OCI-LY3 (cell line): ENCODE measurements around the gene SPACA6.

Experiments
- H2AFZ ChIP-seq: fragments of 200-600, 300-600 bp; shearing (Covaris generic); 2 replicates; pipeline ENCODE4 v1.6.0; 2014; ENCODE audit warnings: antibody characterized with exemption, low read depth, low read length
- H3K27ac ChIP-seq: fragments of 200-600, 300-600 bp; sonication (generic); 2 replicates; pipeline ENCODE4 v1.5.1; 2014; ENCODE audit warnings: mild to moderate bottlenecking, low read length, moderate library complexity, mixed read lengths
- H3K27me3 ChIP-seq: fragments of 200-600, 300-600 bp; sonication (generic); 2 replicates; pipeline ENCODE4 v1.6.1; 2014; ENCODE audit warnings: low read depth, low read length, mixed read lengths
- H3K36me3 ChIP-seq: fragments of 200-600, 300-600 bp; sonication (generic); replicated peaks from 2 replicates; pipeline ENCODE3; 2014; ENCODE audit warnings: low read depth, low read length, mixed read lengths
- H3K4me1 ChIP-seq: fragments of 300-600, 200-600 bp; sonication (generic); 2 replicates; pipeline ENCODE4 v1.6.1; 2014; ENCODE audit warnings: low read length, mixed read lengths
- H3K4me2 ChIP-seq: fragments of 200-600, 300-600 bp; sonication (generic); 2 replicates; pipeline ENCODE4 v1.6.1; 2014; ENCODE audit warnings: low read length, mixed read lengths
- H3K4me3 ChIP-seq: fragments of 300-600, 200-600 bp; sonication (generic); 2 replicates; pipeline ENCODE4 v1.5.1; 2014; ENCODE audit warnings: antibody characterized with exemption, mild to moderate bottlenecking, low read length, moderate library complexity
- H3K79me2 ChIP-seq: fragments of 300-600, 200-600 bp; shearing (Covaris generic); 2 replicates; pipeline ENCODE4 v1.6.1; 2014; ENCODE audit warnings: mild to moderate bottlenecking, low read length, mixed read lengths
- H3K9ac ChIP-seq: fragments of 300-600, 200-600 bp; shearing (Covaris generic); 2 replicates; pipeline ENCODE4 v1.6.0; 2014; ENCODE audit warnings: mild to moderate bottlenecking, low read length, moderate library complexity
- H3K9me3 ChIP-seq: fragments of 200-600, 300-600 bp; shearing (Covaris generic); 2 replicates; pipeline ENCODE4 v1.6.1; 2014; ENCODE audit warnings: low read length, mixed read lengths; ENCODE audit not compliant: insufficient read depth
- H4K20me1 ChIP-seq: fragments of 200-600, 300-600 bp; sonication (generic); 2 replicates; pipeline ENCODE4 v1.6.1; 2016; ENCODE audit warnings: low read length, mixed read lengths; ENCODE audit not compliant: insufficient read depth
- EZH2phosphoT487 ChIP-seq: fragments of 200-600 bp; shearing (Covaris generic); IDR thresholded peaks from 2 replicates; pipeline ENCODE4 v1.6.1; 2018; ENCODE audit warnings: antibody characterized with exemption, mixed run types, low read depth
- TF ChIP-seq, protein P1 (sequence below): fragments of 200-600, 300-600 bp; sonication (generic); IDR thresholded peaks from 2 replicates; pipeline ENCODE4 v1.5.1; 2014; ENCODE audit warnings: antibody characterized with exemption, low read length, low read depth

The SPACA6 gene

DNA sequence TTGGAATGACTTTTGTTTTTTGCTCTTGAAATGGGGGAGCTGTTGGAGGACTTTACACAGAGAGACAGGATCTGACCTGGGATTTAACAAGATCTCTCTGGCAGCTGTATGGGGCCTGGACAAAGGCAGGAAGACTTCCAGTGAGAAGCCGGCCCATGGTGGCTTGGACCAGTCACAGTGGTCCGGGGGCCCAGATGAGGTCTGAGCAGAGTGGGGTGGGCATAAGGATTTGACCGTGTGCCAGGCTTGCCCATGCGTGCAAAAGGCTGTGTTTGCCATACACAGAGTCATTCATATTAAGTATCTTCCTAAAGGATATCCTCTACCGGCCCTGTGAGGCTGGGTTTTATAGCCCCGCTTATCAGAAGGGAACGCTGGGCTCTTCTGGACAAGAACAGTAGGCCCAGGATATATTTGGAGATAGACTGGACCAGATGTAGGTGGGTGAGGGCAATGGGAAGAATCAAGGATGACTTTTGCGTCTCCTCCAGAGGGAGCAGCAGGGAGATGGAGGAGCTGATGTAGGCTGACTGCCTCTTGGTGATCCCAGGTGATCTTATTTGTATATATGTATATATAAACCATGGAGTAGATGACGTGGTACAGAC is 4.1 kb downstream of the SPACA6 start:
- H4K20me1 ChIP-seq: no peaks in the 10 kb centered on the region
- no peak for TF ChIP-seq EZH2phosphoT487
- TF ChIP-seq, protein P1, sequence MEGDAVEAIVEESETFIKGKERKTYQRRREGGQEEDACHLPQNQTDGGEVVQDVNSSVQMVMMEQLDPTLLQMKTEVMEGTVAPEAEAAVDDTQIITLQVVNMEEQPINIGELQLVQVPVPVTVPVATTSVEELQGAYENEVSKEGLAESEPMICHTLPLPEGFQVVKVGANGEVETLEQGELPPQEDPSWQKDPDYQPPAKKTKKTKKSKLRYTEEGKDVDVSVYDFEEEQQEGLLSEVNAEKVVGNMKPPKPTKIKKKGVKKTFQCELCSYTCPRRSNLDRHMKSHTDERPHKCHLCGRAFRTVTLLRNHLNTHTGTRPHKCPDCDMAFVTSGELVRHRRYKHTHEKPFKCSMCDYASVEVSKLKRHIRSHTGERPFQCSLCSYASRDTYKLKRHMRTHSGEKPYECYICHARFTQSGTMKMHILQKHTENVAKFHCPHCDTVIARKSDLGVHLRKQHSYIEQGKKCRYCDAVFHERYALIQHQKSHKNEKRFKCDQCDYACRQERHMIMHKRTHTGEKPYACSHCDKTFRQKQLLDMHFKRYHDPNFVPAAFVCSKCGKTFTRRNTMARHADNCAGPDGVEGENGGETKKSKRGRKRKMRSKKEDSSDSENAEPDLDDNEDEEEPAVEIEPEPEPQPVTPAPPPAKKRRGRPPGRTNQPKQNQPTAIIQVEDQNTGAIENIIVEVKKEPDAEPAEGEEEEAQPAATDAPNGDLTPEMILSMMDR: no peak
- no peak overlapping the region for H2AFZ ChIP-seq
- H3K27me3 ChIP-seq: peaks cover 8% of the 10 kb centered on the region; the same call in 1 of the 2 replicates
- H3K4me2 ChIP-seq: no peak overlapping the region
- H3K79me2 ChIP-seq: no peaks in the 10 kb centered on the region
- H3K36me3 ChIP-seq: no peaks in the 10 kb centered on the region
- no peaks in the 10 kb centered on the region for H3K9me3 ChIP-seq
- H3K9ac ChIP-seq: no peak overlapping the region
- H3K4me1 ChIP-seq: no peaks in the 10 kb centered on the region
- no peak overlapping the region for H3K27ac ChIP-seq
- H3K4me3 ChIP-seq: no peak overlapping the region

DNA sequence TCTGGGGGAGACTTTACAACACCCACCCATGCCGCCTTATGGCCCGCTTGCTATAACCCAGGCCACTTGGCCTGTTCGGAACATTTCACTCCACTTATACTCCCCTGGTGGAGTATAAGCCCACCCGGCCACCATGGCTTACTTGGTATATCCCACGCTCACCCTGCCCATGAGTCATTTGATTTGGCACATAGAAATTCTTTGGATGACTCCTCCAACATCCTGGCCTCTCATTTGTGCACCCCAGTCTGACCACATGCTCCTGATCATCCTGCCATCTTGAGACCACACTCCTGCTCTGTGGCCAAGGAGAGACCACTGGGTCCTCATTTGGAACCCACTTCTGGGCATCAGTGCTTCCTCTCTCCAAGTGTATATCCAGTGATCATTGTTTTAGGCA is 5.2 kb downstream of the SPACA6 start:
- Histone ChIP-seq H3K36me3 (no peaks in the 10 kb centered on the region), H3K27me3 (peaks cover 8% of the 10 kb centered on the region; the same call in 1 of the 2 replicates), H3K27ac (no peak overlapping the region), H2AFZ (no peak overlapping the region), H3K4me2 (no peak overlapping the region), H3K4me1 (no peaks in the 10 kb centered on the region), H4K20me1 (no peaks in the 10 kb centered on the region), H3K4me3 (no peak overlapping the region), H3K79me2 (no peaks in the 10 kb centered on the region), H3K9me3 (no peaks in the 10 kb centered on the region), H3K9ac (no peak overlapping the region)
- no peak for TF ChIP-seq EZH2phosphoT487
- TF ChIP-seq, protein P1: no peak

DNA sequence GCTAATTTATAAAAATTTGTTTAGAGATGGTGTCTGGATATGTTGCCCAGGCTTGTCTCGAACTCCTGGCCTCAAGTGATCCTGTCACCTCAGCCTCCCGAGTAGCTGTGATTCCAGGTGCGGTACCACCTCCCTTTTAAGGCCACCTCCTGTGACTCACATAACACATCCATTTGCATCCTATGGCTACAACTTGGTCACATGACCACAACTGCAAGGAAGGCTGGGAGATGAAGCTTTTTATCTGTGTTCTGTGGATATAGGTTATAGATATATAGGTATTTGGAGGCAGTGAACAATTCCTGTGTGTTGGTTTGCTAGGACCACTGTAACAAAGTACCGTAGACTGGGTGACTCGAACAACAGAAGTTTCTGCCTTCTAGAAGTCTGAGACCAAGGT is 6.0 kb downstream of the SPACA6 start:
- H3K4me2 ChIP-seq: no peak overlapping the region
- peaks cover 3% of the 10 kb centered on the region; the same call in 1 of the 2 replicates for H3K4me1 ChIP-seq
- H3K27ac ChIP-seq: no peak overlapping the region
- no peak overlapping the region for H3K4me3 ChIP-seq
- no peak for TF ChIP-seq EZH2phosphoT487
- TF ChIP-seq, protein P1: no peak
- H3K79me2 ChIP-seq: peaks cover under 1% of the 10 kb centered on the region; the same call in 1 of the 2 replicates
- H4K20me1 ChIP-seq: no peaks in the 10 kb centered on the region
- no peak overlapping the region for H2AFZ ChIP-seq
- H3K9me3 ChIP-seq: no peaks in the 10 kb centered on the region
- no peaks in the 10 kb centered on the region for H3K36me3 ChIP-seq
- H3K27me3 ChIP-seq: no peaks in the 10 kb centered on the region
- no peak overlapping the region for H3K9ac ChIP-seq

DNA sequence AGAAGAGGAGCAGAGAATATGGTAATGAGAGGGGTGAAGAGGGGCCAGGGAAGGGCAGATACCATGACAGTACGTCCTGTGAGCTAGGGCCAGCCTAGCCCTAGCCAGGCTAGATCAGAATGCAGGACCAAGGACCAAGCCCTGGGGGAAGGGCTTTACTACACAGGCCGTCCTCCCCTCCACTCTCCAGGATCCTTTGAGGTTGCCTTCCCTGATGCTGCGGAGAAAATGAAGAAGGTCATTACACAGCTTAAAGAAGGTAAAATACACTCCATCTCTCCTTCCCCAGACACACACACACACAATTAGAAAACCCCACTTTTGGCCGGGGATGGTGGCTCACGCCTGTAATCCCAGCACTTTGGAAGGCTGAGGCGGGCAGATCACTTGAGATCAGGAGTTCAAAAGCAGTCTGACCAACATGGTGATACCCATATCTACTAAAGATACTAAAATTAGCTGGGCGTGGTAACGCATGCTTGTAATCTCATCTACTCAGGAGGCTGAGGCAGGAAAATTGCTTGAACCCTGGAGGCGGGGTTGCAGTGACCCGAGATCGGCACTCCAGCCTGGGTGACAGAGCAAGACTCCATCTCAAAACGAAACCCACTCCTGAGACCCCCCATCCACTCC is 8.5 kb downstream of the SPACA6 start:
- TF ChIP-seq, protein P1: no peak
- no peak for TF ChIP-seq EZH2phosphoT487
- H3K4me3 ChIP-seq: no peak overlapping the region
- no peaks in the 10 kb centered on the region for H4K20me1 ChIP-seq
- H3K9me3 ChIP-seq: no peaks in the 10 kb centered on the region
- no peak overlapping the region for H2AFZ ChIP-seq
- H3K36me3 ChIP-seq: peaks cover 12% of the 10 kb centered on the region
- no peaks in the 10 kb centered on the region for H3K27me3 ChIP-seq
- H3K27ac ChIP-seq: no peak overlapping the region
- H3K4me1 ChIP-seq: peaks cover 8% of the 10 kb centered on the region; the same call in 1 of the 2 replicates
- H3K9ac ChIP-seq: no peak overlapping the region
- peaks cover 13% of the 10 kb centered on the region for H3K79me2 ChIP-seq
- H3K4me2 ChIP-seq: no peak overlapping the region
